Activated gamma-delta T cell treated with Interleukin-2 at 50 U/mL for 16 hours (primary cell): ENCODE data around the gene UNC119.

Source experiments
- DNase-seq: peaks from one replicate; pipeline ENCODE4 v3.0.0-alpha.2; 2020

Gene UNC119

DNA sequence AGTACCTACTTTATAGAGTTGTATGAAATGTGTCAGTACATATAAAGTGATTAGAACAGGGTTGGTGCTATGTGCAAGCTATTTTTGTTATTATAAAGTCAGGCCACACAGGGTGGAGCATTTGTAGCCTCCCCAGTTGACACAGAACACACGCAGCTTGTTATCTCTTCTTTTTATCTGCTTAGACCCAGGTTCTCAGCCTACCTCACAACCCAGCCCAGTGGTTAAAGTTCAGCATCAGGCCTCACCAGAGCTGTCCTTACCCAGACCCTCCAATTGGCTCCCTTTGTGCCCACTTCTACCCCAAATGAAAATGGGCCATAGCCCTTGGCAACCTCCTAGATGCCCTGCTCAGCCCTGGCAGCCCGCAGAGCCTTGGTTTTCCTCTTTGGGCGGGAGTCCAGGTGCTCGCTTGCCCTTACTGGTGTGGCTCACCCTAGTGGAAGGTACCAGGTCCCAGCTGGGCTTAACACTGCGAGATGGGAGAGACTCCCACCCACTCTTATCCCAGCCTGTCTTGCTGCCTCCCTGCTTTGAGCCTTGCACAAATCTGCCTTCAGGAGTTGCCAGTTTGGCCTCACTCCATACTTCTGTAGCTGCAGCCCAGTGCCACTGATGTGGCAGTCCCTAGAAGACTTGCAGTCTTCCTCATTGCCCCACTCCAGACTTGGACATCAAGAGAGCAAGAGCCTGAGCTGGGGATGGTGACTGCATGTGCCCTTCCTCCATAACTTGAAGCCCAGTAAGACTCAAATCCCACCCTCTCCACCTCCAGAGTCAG lies 20.0 kb upstream of the UNC119 start:
- no peak for DNase-seq

DNA sequence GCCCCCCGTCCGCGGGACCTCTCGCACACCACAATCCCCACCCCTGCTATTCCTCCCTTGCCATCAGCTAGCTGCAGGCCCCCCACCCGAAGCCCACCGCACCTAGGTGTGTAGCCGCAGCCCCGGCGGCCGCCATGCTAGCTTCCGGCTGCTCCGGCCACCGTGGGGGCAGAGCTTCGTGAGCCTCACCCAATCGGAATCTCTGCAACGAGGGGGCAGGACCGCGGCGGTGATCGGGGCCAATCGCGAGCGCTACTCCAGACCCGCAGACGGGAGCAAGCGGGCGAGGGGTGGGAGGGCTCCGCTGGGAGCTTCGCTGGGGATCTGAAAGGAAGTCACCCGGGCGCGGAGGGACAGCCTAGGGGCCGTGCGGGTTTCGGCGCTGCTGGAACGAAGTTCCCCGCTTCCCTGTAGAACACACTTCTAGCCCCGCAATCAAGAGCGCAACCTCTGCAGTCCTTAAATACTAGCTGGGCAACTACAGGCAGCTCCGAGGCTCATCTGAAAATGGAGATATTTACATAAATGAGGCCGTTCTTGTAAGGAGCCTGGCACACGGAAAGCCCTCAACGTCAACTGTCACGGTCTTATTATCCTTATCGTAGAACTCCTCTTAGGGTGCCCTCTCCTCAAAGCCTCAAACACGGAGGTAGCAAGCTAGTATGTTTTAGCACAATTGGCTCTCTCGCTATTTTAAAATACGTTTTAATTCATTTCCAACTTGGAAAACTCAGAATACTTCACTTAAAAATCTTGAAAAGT lies 19.1 kb upstream of the UNC119 start, which contains the start of gene PIGS:
Gene PIGS, minus strand, starts transcription at position 164 of the 762 bp plus-strand sequence. Its CDS starts 28 bp downstream, at position 136.
- peak; percentile 89 for DNase-seq

DNA sequence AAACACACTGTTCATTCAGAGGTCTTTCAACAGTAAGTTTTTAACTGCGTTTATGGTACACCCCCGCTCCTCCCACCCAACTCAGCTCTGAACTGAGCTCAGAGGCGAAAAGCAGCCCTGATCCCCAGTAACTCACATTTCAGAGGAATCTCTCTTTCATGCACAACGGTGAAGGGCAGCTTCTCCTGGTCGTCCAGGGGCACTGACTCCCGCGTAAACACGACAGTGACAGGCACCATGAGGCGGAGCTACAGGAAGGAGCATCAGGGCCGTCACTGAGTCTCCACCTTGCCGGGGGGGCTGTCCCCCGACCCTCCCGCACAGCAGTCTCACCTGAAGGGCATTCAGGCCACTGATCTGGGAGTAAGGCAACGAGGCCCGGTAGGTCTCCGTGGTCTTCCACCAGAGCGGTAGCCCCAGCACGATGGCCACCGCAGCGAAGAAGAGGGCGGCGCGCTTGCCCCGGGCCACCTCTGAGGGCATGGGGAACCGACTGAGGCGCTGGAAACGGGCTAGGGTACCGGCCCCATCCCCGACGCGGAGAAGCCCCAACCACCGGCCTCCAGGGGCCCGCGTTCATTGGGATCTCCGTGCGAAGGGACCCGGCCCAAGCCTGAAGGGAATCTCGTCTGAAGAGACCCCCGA lies 18.4 kb upstream of the UNC119 start:
- peak; percentile 40 for DNase-seq

DNA sequence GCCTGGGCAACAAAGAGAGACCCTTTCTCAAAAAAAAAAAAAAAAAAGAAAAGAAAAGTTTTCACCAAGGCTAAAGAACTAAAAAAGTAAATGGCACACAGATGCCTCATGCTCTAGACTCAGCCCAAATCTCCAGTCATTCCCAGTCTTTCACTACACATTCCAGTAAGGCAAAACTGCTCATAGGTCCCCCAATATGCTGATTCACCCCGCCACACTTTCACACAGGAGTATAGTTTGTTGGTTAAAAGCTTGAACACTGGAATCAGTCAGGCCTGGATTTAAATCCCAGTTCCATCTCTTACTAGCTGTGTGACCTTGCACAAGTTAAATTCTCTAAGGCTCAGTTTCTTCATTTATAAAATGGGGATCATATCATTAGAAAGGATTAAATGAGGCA lies 17.0 kb upstream of the UNC119 start:
- no peak for DNase-seq

DNA sequence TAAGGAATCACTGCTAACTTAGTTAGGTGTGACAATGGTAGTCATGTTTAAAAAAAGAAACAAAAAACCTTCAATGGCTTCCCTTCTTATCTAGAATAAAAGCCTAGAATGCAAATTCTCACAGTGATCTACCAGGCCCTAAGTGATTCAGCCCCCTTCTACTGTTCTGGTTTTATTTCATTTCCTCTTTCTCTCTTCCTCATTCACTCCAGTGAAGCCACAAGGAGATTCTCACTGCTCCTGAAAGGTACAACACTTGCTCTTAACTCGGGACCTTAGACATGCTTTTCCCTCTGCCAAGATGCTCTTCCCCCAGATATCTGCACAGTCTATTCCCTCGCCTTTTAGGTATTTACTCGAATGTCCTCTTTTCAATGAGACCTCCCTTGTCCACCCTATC lies 15.2 kb upstream of the UNC119 start:
- no peak for DNase-seq

DNA sequence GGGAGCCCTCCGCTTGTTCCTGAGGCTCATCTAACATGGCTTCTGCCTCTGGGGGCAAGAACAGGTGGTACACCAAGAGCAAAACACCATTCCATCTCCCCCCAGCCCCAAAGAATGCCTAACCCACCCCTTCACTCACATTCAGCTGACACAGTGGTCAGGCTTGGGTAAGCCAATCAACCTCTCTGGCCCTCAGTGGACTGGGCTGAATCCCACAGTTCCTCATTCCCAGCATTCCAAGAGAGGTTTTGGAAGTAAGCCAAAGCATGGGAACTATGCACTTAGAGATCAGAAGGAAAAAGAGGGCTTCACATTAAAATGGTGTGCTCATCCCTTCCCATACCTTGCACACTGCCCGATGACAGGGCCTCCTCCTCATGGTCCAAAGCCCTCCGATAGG lies 11.1 kb upstream of the UNC119 start:
- DNase-seq, result no peak

DNA sequence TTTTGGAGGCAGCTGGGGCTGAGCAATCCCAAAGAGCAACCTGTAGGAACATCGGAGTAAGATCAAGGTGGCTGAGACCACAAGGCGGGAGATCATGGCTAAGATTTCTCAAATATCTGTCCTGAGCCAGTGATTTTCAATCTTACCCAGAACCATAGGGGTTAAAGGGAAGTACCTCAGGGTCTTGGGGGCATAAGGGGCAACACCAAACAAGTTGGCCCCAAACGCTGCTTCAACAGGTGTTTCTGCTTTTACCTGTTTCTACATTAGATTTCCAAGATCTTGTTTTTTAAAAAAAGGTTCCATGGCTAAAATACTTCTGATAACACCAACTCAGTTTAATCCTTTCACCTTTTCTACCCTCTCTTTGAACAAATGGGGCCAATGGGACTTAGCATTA lies 2.6 kb upstream of the UNC119 start:
- no peak for DNase-seq

DNA sequence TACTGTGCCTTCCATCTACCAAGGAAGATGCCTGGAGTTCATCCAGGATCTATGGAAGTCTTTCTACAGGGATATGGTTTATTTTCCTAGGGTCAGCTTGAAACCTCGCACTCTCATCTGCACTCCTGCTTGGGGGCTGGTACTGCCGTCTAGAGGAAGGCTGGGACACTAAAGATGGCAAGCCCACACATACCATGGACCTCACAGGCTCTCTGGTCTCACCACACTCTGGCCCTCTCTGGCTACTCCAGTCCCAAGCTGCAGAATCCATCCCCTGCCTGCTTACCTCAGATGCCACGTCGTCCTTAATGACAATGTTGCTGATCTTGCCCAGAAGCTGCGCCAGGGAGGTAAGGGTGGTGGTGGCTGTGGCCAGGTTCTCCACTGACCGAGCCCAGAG lies 2.1 kb upstream of the UNC119 start:
- DNase-seq, result no peak

DNA sequence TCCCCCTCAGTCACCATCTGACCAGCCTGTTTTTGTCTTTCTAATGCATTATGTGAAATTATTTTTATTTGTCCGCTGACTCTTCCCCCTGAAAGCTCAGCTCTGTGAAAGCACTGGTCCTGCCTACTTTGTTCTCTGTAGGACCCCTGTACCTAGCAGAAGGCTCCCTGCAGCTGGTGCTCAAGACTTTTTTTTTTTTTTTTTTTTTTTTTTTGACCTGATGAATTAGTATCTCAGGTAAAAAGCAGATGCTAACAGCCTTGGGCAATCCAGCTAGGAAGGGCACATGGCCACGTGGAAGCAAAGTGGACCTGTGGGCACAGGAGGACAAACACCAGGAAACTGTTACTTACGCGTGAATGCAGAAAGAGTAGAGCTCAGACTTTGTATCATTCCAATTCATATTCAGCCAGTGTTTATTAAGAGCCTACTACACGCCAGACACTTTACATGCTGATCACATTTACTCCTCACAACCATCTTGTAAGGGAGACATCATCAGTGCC lies 629 bp upstream of the UNC119 start:
- DNase-seq, result no peak

DNA sequence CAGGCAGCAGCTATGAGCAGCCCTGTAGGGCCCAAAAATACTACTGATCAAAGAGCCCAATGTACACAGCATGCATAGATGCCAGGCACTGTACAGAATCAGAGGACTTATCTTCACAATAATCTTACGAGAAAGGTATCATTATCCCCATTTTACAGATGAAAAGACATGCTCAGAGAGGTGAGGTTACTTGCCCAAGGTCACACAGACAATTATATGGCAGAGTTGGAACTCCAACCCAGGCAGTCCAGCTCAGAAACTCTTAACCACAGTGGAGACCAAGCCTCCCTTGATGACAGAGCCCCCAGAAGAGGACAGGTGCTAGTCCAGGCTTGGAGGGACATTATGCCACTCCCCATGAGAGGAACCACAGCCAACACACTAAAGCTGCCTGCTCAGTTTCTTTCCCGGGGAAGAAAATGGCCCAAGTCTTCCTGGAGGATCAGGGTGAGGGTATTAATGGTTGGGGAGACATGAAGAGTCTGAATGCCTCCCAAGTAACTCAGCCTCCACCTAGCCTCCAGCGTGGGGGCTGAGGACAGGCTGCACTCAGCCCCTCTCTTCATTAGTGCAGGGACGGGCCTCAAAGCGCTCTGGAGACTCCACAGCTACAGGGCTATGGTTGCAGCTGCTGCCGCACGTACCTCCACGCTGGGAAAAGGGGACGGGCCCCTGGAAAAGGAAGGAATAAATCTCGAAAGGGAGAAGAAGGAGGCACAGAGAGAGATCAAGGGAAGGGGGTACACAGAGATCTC lies 826 bp downstream of the UNC119 start:
- DNase-seq, result no peak

DNA sequence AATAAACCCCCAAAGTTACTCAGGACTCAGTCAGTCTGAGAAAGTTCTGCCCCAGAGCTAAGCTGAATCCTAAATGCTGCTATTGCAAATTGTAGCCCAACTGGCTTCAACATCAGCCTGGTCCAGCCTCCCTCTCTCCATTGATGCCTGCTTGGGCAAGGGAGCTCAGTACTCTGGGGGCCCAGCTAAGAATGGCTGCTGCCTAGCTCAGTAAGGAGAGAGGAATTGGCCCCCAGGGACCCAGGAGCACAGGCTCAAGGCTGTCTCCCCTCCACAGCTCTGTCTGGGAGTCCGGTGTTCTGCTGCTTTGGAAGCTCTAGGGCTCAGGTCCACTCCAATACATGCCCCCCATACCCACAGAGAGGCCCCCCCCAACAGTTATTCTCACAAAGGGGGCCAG lies 1.6 kb downstream of the UNC119 start:
- no peak for DNase-seq

DNA sequence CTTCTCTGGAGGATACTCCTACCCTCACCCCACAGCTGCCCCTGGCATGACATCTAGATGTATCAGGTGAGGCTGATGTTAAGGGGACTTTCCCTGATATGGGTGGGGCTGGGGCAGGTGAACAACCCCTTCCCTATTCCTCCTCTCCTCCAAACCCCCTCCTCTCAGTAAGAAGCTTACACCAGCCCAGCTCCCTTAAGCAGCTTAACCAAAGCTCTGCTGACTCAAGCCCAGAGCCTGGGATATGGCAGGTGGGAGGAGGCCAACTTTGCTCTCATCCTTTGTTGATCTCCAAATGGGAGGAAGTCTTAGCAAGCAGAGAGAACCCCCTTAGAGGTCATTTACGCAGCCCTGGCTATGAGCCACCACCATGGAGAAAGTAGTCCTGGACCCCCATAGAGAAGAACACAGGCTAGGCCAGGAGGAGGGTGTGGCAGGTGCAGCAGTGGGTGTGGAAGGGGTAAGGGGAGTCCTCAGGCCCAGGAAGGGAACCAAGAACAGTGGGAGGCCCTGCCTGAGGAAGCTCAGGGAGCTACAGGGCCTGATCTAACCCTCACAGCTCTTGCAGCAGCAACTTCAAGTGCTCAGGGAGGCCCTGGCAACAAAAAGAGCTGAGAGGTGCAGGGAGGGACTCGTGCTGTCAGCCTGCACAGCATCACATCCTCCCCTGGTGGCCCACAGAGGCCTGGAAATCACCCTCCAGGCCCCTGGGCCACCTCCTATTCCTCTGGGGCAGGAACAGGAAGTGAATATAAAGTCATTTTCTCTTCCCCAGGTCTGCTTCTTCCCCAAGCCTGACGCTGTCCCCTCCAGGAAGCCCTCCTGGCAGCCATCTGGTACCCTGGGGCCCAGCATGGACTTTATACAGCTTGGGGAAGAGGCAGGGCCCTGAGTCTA lies 2.9 kb downstream of the UNC119 start:
- DNase-seq, result peak; percentile 42

DNA sequence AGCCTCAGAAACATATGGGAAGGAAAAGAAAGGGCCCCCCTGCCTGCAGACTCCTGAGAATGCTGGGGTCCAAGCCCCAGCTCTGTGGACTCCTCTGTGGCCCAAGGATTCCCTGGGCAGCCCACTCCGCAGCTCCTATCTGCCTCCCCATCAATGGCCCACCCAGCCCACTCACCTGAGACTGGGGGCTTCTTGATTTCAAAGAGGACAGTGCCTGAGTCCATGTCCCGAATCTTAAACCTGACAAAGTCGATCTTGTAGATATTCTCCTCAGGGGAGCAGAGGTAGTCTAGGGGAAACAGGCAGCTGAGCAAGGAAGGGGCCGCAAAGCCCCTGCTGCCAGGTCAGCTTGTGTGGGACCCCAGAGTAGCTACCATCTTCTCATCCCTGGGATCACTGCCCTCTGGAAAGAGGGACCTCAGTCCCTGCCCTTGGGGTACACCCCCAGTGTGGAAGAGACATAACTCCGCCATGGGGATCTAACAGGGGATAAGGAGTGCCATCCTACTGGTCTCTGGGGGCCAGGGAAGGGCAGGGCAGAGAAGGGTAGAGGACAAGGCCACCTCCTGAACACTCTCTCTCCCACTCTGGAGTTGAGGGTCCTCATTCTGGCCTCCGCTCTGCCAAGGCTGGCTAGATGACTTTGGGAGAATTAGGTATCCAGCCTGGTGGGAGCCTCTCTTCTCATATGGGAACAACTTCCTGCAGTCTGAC lies 3.9 kb downstream of the UNC119 start:
- DNase-seq, result no peak

DNA sequence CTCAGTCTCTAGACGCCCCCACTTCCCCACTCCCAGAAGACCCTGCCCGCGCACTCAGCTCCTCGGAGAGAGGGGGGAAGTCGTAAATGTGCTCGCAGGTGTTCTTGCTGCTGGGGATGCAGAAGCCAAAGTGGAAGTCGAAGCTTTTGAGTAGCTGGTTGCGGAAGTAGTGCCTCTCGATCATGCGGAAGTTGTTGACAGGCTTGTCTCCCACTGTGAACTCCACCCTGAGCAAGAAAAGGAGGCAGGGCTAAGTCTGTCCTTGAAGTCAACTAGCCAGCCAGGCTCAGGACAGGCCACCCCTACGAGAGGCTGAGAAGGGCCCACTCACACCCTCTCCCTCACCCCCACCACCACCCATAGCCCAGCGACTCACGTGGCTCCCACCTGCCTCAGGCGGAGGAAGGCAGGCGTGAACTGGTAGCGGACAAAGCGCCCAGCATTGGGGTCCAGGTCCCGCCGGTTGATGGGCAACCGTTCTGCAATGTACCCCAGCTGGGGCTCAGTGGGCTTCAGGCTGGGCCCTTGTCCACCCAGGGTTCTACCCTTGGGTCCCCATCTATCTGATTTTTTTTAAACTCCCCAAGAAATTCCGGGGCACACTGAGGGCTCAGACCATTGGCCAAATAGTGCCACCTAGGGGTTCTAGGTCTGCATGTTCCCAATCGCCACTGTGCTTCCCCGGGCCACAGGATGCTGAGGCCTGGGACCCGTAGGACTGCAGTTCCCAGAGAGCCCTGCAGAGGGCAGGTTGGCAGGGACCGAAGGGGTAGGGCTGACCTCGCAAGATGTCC lies 4.6 kb downstream of the UNC119 start:
- peak; percentile 44 for DNase-seq

DNA sequence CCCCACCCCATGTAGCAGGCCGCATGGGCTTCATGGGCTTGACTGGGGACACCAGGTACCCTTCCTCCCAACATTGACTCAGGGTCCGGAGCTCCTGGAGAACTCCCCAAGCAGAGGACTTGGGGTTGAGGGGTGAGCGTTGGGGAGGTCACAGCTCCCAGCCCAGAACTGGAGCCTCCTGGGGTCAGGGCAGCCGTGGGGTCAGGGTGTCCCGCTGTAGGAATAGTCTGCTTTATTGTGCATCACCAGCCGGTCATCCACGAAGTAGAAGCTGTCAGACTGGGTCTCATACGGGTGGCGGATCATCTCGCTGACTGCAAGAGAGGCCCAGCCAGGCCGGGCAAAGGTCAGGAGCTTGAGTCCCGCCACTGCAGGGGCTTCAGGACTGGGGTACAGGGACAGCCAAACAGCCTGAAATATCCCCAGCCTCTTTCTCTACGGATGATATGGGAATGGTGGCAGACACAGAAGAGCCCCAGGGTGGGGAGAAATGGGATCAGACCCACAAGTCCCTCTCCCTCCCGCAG lies 5.3 kb downstream of the UNC119 start:
- DNase-seq, result no peak

DNA sequence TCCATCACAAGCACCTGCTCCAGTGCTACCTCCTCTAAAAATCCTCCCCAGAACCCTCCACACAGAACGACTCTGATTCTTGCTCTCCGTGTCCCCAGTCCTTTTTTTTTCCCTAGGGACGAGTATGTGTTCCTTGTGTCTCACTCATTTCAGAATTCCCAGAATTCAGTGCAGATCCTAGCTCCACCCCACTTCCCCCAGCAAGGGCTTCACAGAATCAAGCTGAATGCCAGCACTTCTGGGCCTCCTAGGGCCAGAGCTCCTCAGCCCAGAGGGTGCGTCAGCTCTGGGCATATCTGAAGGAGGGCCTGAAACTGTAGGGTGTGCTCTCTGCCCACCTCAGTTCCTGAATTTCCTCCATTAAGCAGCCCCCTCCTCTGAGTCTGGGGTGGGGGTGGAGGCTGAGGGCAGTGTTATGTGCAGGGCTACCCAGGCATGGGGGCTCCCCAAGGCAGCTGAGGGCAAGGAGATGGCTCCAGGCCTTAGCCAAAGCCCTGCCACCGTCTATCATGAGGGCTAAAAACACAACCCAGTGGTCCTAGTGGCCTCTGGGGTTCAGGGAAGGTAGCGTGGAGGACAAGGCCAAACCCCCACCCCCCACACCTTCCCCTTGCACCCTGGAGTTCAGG lies 6.5 kb downstream of the UNC119 start:
- DNase-seq, result no peak

DNA sequence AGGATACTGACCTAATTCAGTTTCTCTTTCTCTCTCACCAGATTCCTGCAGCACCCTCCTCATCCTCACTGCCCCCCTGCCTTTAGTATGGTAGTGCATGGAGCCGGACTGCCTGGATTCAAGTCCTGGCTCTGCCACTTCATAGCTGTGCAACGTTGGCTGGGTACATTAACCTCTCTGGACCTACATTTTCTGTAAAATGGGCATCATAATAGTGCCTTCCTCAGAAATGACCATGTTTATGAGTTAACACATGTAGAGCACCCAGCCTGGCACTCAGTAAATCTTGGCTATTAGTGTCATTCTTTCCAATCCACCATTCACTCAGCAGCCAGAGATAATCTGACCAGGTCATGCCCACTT lies 7.3 kb downstream of the UNC119 start:
- no peak for DNase-seq

DNA sequence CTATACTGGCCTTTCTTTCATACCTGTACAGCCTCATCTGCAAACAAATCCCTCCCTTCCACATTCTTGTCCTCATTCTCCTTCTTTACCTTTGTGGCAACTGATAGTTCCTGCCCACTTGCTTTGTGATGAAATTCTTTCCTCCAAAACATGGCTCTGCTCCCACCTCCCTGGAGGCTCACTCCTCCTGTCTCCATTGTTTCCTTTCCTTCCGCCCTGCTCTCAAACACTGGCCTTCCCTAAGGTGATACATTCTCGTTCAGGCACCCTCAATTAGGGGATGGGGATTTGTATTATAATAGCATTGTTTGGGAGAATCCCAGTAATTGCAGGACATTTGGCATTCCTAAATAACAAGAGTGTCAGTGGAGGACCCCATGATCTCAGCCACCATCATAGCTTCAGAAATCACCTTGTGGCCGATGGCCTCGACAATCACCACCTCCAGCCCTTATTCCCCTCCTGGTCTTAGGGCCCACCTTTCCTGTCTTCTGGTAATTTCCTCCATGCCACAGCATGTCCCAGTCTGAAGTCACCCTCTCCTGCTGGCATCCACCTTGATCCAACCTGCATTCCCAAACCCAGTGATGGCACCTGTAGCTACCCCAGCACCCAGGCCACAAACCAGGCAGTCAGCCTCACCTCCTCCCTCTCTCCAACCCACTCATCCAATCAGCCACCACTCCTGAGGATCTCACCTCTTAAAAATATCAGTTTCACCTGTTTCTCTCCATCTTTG lies 7.9 kb downstream of the UNC119 start:
- DNase-seq, result no peak

DNA sequence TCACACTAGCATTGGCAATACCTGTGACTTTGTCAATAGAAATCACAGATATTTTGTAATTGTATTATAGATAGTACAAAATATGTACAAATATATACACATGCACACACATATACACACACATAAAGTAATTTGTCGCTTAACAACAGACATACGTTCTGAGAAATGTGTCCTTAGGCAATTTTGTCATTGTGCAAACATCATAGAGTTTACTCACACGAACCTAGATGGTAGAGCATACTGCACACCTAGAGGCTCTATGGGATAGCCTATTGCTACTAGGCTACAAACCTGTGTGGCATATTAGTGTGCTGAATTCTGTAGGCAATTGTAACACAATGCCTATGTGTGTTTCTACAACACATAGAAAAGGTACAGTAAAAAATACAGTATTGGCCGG lies 11.0 kb downstream of the UNC119 start:
- DNase-seq, result no peak
